ENCODE results near the gene PLP1.
"Not testable (repeated sequence)": the region's sequence is repeated elsewhere in the genome, so short reads cannot be mapped to it uniquely, and the experiment has no call there.

Gene PLP1

GRCh38 chrX:103781062-103781402 is 4.4 kb downstream of the PLP1 start:
- no peak for DNase-seq (ENCODE audit: low read depth in 2 of 2)

DNA sequence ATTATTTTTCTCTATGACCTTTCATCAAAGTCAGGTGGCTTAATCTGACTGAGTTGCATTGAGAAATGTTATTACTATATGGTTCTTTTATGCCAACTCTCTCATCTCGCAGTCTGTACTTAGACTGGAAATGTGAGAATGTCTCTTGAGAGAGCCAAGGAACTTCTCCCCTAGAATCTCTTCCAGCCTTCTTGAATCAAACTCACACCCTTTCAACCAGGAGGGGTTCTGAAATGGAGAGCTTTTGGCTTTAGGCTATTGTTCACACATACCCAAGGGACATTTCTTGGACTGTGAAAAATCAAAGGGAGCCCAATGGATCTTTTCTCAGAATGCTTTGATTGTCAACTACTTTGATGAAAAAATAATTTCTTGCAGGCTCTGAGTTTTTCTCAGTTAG is 5.1 kb downstream of the PLP1 start:
- no peak for DNase-seq (ENCODE audit: low read depth in 2 of 2)

GRCh38 chrX:103782640-103783039 is 6.0 kb downstream of the PLP1 start:
- DNase-seq (ENCODE audit: low read depth in 2 of 2): no peak

- DNase-seq (ENCODE audit: low read depth in 2 of 2): no peak
Measured at GRCh38 chrX:103783196-103783595, 6.6 kb downstream of the PLP1 start.

GRCh38 chrX:103783971-103784370 is 7.3 kb downstream of the PLP1 start:
- DNase-seq (ENCODE audit: low read depth in 2 of 2): no peak

DNA sequence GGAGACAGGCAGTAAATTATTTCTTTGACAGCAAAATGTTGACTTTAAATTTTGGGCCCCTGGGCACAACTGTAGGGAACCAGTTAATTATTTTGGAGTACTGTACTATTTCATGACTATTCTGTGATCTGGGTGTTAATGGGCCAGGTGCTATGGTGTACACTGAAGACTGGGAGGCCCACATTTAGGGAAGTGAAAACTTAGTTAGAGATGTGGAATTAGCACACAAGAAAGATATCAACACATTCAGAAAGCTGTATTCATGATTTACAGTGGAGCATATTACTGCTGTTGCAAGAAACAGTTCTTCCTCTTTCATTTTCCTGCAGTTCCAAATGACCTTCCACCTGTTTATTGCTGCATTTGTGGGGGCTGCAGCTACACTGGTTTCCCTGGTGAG is 12.4 kb downstream of the PLP1 start:
- no peak for DNase-seq (ENCODE audit: low read depth in 2 of 2)

DNA sequence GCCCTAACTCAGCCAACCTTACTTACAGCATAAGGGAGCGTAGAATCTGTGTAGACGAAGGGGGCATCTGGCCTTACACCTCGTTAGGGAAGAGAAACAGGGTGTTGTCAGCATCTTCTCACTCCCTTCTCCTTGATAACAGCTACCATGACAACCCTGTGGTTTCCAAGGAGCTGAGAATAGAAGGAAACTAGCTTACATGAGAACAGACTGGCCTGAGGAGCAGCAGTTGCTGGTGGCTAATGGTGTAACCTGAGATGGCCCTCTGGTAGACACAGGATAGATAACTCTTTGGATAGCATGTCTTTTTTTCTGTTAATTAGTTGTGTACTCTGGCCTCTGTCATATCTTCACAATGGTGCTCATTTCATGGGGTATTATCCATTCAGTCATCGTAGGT is 14.6 kb downstream of the PLP1 start:
- DNase-seq (ENCODE audit: low read depth in 2 of 2): no peak

GRCh38 chrX:103791826-103792485 is 15.3 kb downstream of the PLP1 start:
- DNase-seq (ENCODE audit: low read depth in 2 of 2): no peak

DNA sequence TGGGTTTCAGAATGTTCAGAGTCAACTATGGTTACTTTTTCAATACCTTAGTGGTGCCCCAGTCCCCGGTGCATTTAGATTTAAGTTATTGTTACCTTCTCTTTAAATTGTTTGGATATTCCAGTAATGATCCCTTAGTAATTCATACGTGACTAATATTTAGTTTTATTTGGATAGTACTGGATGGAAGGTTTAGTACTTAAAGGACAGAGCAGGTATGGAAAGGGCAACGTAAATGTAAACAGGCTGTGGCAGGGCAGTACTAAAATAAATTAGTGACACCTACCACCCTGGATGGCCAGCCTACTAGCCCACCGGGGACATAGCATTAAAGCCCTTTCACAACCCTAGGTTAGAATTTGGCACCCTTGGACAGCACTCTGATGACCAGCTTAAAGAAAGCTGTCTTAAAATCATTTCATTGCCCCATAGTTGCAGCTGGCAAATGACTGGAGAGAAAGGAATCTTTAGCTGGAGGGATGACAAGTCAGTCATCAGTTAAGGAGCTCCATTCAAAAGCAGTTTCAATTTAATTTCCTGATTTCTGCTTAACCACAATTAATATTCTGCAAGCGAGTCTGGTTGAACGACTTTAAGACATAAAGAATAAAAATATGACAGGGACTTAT is 16.4 kb downstream of the PLP1 start:
- DNase-seq (ENCODE audit: low read depth in 2 of 2): no peak

GRCh38 chrX:103793545-103793940 is 16.9 kb downstream of the PLP1 start:
- DNase-seq (ENCODE audit: low read depth in 2 of 2): no peak

- DNase-seq (ENCODE audit: low read depth in 2 of 2): no peak
Measured at GRCh38 chrX:103794119-103794518, 17.5 kb downstream of the PLP1 start.

- no peak for DNase-seq (ENCODE audit: low read depth in 2 of 2)
Measured at GRCh38 chrX:103797691-103798090, 21.1 kb downstream of the PLP1 start.

DNA sequence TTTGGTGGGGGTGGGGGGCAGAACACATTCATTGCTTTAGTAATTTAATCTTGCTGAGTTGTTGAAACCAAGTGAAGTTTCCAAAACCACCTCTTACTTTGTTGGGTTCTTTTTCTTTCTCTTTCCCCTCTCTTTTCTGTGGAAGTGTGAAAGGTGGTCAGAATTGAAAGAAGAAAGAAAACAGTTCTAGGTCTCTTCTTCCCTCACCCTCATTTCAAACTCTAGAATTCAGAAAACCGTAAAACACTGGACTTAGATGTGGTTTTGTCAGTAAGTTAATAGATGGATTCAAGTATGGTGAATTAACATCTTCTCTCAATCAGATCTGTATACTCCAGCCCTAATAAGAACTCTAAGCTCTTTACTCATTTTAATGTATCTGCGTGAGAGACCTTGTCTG is 23.7 kb downstream of the PLP1 start:
- DNase-seq (ENCODE audit: low read depth in 2 of 2): no peak

GRCh38 chrX:103805860-103806259 is 29.2 kb downstream of the PLP1 start:
- DNase-seq (ENCODE audit: low read depth in 2 of 2): no peak

GRCh38 chrX:103806862-103807474 is 30.3 kb downstream of the PLP1 start:
- no peak for DNase-seq (ENCODE audit: low read depth in 2 of 2)

DNA sequence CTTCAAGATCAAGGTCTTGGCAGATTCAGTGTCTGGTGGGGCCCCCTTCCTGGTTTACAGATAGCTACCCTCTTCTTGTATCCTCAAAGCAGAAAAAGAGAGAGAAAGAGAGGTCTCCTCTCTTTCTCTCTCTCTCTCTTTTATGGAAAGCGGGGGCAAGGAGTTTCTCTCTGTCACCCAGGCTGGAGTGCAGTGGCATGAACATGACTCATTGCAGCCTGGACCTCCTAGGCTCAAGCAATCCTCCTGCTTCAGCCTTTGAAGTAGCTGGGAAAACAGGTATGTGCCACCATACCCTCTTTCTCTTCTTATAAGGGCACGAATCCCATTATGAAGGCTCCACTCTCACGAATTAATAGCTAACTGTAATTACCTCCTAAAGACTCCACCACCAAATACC is 35.2 kb downstream of the PLP1 start:
- DNase-seq (ENCODE audit: low read depth in 2 of 2): no peak

DNA sequence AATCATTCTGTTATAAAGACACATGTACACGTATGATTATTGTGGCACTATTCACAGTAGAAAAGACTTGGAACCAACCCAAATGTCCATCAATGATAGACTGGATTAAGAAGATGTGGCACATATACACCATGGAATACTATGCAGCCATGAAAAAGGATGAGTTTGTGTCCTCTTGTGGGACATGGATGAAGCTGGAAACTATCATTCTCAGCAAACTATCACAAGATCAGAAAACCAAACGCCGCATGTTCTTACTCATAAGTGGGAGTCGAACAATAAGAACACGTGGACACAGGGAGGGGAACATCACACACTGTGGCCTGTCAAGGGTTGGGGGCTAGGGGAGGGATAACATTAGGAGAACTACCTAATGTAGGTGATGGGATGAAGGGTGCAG is 40.5 kb downstream of the PLP1 start:
- not testable (repeated sequence) for DNase-seq (ENCODE audit: low read depth in 2 of 2)

DNA sequence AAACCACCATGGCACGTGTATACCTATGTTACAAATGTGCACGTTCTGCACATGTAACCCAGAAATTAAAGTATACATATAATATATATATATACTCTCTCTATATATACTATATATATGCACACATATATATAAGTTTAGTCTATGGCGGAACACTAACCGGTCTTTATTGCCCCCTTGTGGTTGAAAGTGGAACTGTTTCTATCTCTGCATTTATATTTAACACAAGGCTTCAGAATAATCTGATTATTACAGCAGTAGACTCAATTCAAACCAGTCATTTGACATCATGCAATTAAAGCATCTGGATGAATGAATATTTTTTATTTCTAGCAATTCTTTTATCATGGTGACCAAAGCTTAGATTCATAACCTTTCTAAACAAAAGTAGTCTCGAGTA is 40.9 kb downstream of the PLP1 start:
- DNase-seq (ENCODE audit: low read depth in 2 of 2): no peak

GRCh38 chrX:103818842-103819619 is 42.4 kb downstream of the PLP1 start:
- no peak for DNase-seq (ENCODE audit: low read depth in 2 of 2)

GRCh38 chrX:103820802-103821201 is 44.2 kb downstream of the PLP1 start:
- not testable (repeated sequence) for DNase-seq (ENCODE audit: low read depth in 2 of 2)

GRCh38 chrX:103823591-103823990 is 47.0 kb downstream of the PLP1 start:
- DNase-seq (ENCODE audit: low read depth in 2 of 2): no peak

GRCh38 chrX:103825881-103826280 is 49.2 kb downstream of the PLP1 start:
- no peak for DNase-seq (ENCODE audit: low read depth in 2 of 2)

DNA sequence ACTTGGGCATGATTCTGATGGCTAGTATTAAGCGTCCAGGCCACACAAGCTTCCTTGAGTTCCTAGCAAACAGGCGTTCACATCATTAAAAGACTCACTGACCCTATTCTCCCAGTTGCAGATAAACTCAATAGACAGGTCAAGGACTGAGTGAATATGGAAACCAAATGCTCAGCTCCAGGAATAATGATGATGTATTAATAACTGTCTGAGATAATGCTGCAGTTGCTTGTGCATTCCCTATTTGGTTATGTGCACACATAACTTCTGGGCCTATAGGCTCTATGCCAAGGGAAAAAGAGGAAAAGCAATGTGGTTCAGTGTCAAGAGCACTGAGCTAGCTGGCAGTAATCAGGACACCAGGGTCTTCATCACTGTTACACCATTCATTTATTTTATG is 51.9 kb downstream of the PLP1 start:
- no peak for DNase-seq (ENCODE audit: low read depth in 2 of 2)
